Dedifferentiated amniotic fluid mesenchymal stem cell (primary cell): ENCODE data around the gene NEK11.

Experiments
- DNase-seq: peaks from one replicate; pipeline ENCODE4 v3.0.0-alpha.2; 2016; ENCODE audit errors: extremely low spot score

The NEK11 gene

GRCh38 chr3:131125684-131126083 is 99.0 kb downstream of the NEK11 start:
- DNase-seq, result no peak

GRCh38 chr3:131140891-131141290 is 114.2 kb downstream of the NEK11 start:
- DNase-seq, result no peak

GRCh38 chr3:131141770-131142169 is 115.1 kb downstream of the NEK11 start:
- no peak for DNase-seq

- DNase-seq, result no peak
These were observed 115.9 kb downstream of the NEK11 start for GRCh38 chr3:131142580-131142979.

- no peak for DNase-seq
These were observed 117.1 kb downstream of the NEK11 start for GRCh38 chr3:131143802-131144201.

- no peak for DNase-seq
These were observed 120.9 kb downstream of the NEK11 start for GRCh38 chr3:131147534-131147933.

GRCh38 chr3:131158434-131158833 is 131.8 kb downstream of the NEK11 start:
- no peak for DNase-seq

GRCh38 chr3:131162516-131162915 is 135.8 kb downstream of the NEK11 start:
- DNase-seq, result no peak

GRCh38 chr3:131167867-131168266 is 141.2 kb downstream of the NEK11 start:
- no peak for DNase-seq

- no peak for DNase-seq
These were observed 142.7 kb downstream of the NEK11 start for GRCh38 chr3:131169331-131169730.

- no peak for DNase-seq
These were observed 146.0 kb downstream of the NEK11 start for GRCh38 chr3:131172502-131173200.

- DNase-seq, result no peak
These were observed 148.1 kb downstream of the NEK11 start for GRCh38 chr3:131174752-131175151.

- no peak for DNase-seq
These were observed 152.2 kb downstream of the NEK11 start for GRCh38 chr3:131178710-131179375.

GRCh38 chr3:131192701-131193100 is 166.0 kb downstream of the NEK11 start:
- no peak for DNase-seq

- no peak for DNase-seq
These were observed 167.1 kb downstream of the NEK11 start for GRCh38 chr3:131193641-131194238.

GRCh38 chr3:131194816-131195215 is 168.1 kb downstream of the NEK11 start:
- DNase-seq, result no peak

- DNase-seq, result no peak
These were observed 174.0 kb downstream of the NEK11 start for GRCh38 chr3:131200636-131201199.

GRCh38 chr3:131216330-131216729 is 189.7 kb downstream of the NEK11 start:
- no peak for DNase-seq

- DNase-seq, result no peak
These were observed 190.1 kb downstream of the NEK11 start for GRCh38 chr3:131216801-131217200.

- DNase-seq, result no peak
These were observed 190.6 kb downstream of the NEK11 start for GRCh38 chr3:131217296-131217741.

GRCh38 chr3:131218196-131218595 is 191.5 kb downstream of the NEK11 start:
- DNase-seq, result no peak

- peak; percentile 36 for DNase-seq
These were observed 195.1 kb downstream of the NEK11 start for GRCh38 chr3:131221731-131222130.

GRCh38 chr3:131222599-131222998 is 195.9 kb downstream of the NEK11 start:
- no peak for DNase-seq
